Measurements from ENCODE around the gene USP37. TPM values are rescaled to one million over a fixed set of nuclear protein-coding genes. Genes with fewer than 3 reads are reported as not detected.

Gene USP37
- total RNA-seq, 1 experiment from 2014 or later = 23.5 TPM

DNA sequence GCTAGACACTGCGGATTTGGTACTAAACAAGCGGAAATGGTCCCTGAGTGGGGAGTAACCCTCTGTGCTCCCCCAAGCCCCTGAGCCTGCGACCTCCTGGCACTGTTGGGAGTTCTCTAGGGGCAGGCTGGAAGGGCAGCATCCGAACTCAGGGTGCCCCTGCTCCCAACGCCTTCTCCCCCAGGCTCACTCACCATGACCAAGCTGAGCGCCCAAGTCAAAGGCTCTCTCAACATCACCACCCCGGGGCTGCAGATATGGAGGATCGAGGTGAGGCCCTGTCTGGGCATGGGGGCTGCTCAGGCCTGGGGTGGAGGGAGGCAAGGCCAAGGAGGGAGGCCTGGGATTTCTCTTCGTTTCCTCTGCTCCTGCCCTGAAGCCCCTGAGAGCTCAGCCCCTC lies 144.6 kb downstream of the USP37 start:
- H4K20me1 ChIP-seq (ENCODE audit: insufficient read depth) = no peaks in the 10 kb centered on the region
- TF ChIP-seq SIN3A (IDR thresholded peaks at IDR 0.05; ENCODE audit: low read depth) = no peak
- no peak for TF ChIP-seq EZH2 (IDR thresholded peaks at IDR 0.05)
- no peak for TF ChIP-seq TCF7L2 (IDR thresholded peaks at IDR 0.05; ENCODE audit: borderline replicate concordance, extremely low read depth, insufficient read depth, insufficient read length)
- no peak for TF ChIP-seq CEBPB (IDR thresholded peaks at IDR 0.05; ENCODE audit: low read depth)
- TF ChIP-seq RAD21 (IDR thresholded peaks at IDR 0.05; ENCODE audit: low read depth) = no peak
- TF ChIP-seq JUND (IDR thresholded peaks at IDR 0.05) = no peak
- TF ChIP-seq, protein P1, sequence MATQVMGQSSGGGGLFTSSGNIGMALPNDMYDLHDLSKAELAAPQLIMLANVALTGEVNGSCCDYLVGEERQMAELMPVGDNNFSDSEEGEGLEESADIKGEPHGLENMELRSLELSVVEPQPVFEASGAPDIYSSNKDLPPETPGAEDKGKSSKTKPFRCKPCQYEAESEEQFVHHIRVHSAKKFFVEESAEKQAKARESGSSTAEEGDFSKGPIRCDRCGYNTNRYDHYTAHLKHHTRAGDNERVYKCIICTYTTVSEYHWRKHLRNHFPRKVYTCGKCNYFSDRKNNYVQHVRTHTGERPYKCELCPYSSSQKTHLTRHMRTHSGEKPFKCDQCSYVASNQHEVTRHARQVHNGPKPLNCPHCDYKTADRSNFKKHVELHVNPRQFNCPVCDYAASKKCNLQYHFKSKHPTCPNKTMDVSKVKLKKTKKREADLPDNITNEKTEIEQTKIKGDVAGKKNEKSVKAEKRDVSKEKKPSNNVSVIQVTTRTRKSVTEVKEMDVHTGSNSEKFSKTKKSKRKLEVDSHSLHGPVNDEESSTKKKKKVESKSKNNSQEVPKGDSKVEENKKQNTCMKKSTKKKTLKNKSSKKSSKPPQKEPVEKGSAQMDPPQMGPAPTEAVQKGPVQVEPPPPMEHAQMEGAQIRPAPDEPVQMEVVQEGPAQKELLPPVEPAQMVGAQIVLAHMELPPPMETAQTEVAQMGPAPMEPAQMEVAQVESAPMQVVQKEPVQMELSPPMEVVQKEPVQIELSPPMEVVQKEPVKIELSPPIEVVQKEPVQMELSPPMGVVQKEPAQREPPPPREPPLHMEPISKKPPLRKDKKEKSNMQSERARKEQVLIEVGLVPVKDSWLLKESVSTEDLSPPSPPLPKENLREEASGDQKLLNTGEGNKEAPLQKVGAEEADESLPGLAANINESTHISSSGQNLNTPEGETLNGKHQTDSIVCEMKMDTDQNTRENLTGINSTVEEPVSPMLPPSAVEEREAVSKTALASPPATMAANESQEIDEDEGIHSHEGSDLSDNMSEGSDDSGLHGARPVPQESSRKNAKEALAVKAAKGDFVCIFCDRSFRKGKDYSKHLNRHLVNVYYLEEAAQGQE (IDR thresholded peaks at IDR 0.05; ENCODE audit: low read depth) = no peak
- TF ChIP-seq, protein P2, sequence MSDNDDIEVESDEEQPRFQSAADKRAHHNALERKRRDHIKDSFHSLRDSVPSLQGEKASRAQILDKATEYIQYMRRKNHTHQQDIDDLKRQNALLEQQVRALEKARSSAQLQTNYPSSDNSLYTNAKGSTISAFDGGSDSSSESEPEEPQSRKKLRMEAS (IDR thresholded peaks at IDR 0.05) = no peak
- TF ChIP-seq, protein P3, sequence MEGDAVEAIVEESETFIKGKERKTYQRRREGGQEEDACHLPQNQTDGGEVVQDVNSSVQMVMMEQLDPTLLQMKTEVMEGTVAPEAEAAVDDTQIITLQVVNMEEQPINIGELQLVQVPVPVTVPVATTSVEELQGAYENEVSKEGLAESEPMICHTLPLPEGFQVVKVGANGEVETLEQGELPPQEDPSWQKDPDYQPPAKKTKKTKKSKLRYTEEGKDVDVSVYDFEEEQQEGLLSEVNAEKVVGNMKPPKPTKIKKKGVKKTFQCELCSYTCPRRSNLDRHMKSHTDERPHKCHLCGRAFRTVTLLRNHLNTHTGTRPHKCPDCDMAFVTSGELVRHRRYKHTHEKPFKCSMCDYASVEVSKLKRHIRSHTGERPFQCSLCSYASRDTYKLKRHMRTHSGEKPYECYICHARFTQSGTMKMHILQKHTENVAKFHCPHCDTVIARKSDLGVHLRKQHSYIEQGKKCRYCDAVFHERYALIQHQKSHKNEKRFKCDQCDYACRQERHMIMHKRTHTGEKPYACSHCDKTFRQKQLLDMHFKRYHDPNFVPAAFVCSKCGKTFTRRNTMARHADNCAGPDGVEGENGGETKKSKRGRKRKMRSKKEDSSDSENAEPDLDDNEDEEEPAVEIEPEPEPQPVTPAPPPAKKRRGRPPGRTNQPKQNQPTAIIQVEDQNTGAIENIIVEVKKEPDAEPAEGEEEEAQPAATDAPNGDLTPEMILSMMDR (IDR thresholded peaks at IDR 0.05 in 2 of 3, conservative IDR thresholded peaks at IDR 0.05 in 1 of 3; ENCODE audit: borderline replicate concordance in 1 of 3, insufficient read depth in 1 of 3, low read depth in 2 of 3, low read length in 2 of 3) = no peak
- no peak for TF ChIP-seq ZNF274 (IDR thresholded peaks at IDR 0.05; ENCODE audit: low read depth, low read length)
- TF ChIP-seq EZH2phosphoT487 (IDR thresholded peaks at IDR 0.05; ENCODE audit: borderline replicate concordance) = no peak
- no peak for TF ChIP-seq ELF1 (IDR thresholded peaks at IDR 0.05; ENCODE audit: borderline replicate concordance, low read depth)
- TF ChIP-seq, protein P4, sequence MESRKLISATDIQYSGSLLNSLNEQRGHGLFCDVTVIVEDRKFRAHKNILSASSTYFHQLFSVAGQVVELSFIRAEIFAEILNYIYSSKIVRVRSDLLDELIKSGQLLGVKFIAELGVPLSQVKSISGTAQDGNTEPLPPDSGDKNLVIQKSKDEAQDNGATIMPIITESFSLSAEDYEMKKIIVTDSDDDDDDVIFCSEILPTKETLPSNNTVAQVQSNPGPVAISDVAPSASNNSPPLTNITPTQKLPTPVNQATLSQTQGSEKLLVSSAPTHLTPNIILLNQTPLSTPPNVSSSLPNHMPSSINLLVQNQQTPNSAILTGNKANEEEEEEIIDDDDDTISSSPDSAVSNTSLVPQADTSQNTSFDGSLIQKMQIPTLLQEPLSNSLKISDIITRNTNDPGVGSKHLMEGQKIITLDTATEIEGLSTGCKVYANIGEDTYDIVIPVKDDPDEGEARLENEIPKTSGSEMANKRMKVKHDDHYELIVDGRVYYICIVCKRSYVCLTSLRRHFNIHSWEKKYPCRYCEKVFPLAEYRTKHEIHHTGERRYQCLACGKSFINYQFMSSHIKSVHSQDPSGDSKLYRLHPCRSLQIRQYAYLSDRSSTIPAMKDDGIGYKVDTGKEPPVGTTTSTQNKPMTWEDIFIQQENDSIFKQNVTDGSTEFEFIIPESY (IDR thresholded peaks at IDR 0.05; ENCODE audit: extremely low read depth, insufficient replicate concordance, low read length) = no peak
- no peak for TF ChIP-seq SP1 (IDR thresholded peaks at IDR 0.05; ENCODE audit: low read depth)
- no peaks in the 10 kb centered on the region for H3K36me3 ChIP-seq (ENCODE audit: control insufficient read depth in 1 of 2, insufficient read depth in 2 of 2, low read length in 2 of 2)
- ChIA-PET POLR2A (no interaction called here), RAD21 (ENCODE audit: low non-redundant PET in 1 of 2, low total read pairs in 2 of 2, uncharacterized antibody in 2 of 2, unreplicated experiment in 2 of 2) (no interaction called here), CTCF (no interaction called here)
- H3K9me2 ChIP-seq (ENCODE audit: insufficient read depth) = no peaks in the 10 kb centered on the region
- H3K4me2 ChIP-seq (ENCODE audit: low read length) = no peak overlapping the region
- intact Hi-C loops (cut with micrococcal nuclease) = no loop called here
- H3K9me3 ChIP-seq (ENCODE audit: control insufficient read depth in 1 of 2, insufficient read depth in 1 of 2, low read depth in 1 of 2, low read length in 2 of 2) = no peaks in the 10 kb centered on the region
- ATAC-seq = no peak
- H3K27ac ChIP-seq (ENCODE audit: low read depth, low read length) = no peak overlapping the region
- no peaks in the 10 kb centered on the region for H3K79me2 ChIP-seq (ENCODE audit: insufficient read depth, low read length)
- no peak overlapping the region for H3K9ac ChIP-seq (ENCODE audit: low read length)
- no peak for DNase-seq (ENCODE audit: low read depth, low spot score)
- no TSS peak for BruUV-seq (replicated peaks)
- H3K4me3 ChIP-seq (replicated peaks in 1 of 2; ENCODE audit: low read depth in 1 of 2, low read length in 2 of 2) = no peak overlapping the region
- H2AFZ ChIP-seq (ENCODE audit: low read depth, low read length, poor library complexity, severe bottlenecking) = no peak overlapping the region
- H3K4me1 ChIP-seq (ENCODE audit: control insufficient read depth in 1 of 2, insufficient read depth in 2 of 2, low read length in 2 of 2) = peaks cover 0 to 3% of the 10 kb centered on the region in 2 experiments; a peak in 1 of 4 replicates
- no peaks in the 10 kb centered on the region for H3K27me3 ChIP-seq (ENCODE audit: insufficient read depth, low read length)

All from HCT116 (cell line).